ENCODE results near the gene WDFY4.

The WDFY4 gene

DNA sequence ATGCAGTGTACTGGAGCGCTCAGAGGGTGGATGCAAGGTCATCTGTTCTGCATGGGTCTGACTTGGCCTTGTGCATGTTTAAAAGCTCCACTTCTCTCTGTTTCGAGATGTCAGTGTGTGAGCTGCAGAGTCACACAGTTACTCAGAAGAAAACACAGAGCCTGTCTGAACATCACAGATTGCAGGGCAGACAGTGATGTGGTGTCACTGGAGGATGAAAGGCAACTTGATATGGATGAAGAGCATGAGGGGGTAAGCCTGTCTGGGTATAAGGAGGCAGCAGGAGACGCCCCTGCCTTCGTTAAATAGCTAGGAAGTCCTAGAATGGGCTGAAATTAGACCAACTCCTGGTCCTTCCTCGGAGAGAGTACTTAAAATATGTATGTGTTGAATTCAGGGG, 322.5 kb downstream of the WDFY4 start:
- DNase-seq: no peak

DNA sequence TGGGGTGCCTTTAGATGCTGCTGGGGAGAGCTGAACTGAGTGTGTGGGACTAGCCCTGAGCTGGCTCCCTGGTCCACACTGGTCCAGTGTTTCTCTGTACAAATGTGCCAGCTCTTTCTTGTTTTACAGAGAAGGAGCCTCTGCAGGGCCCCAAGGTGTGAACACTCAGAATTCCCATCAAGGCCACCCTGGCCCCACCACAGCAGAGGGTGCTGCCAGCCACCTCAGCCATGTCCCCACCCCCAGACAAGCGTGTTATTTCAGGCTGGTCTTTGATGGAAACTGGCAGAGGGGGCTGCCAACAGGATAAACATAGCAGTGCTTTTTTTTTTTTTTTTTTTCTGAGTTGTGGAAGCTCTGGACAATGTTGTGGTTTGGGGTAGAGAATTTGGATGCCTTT, 323.4 kb downstream of the WDFY4 start:
- no peak for DNase-seq

DNA sequence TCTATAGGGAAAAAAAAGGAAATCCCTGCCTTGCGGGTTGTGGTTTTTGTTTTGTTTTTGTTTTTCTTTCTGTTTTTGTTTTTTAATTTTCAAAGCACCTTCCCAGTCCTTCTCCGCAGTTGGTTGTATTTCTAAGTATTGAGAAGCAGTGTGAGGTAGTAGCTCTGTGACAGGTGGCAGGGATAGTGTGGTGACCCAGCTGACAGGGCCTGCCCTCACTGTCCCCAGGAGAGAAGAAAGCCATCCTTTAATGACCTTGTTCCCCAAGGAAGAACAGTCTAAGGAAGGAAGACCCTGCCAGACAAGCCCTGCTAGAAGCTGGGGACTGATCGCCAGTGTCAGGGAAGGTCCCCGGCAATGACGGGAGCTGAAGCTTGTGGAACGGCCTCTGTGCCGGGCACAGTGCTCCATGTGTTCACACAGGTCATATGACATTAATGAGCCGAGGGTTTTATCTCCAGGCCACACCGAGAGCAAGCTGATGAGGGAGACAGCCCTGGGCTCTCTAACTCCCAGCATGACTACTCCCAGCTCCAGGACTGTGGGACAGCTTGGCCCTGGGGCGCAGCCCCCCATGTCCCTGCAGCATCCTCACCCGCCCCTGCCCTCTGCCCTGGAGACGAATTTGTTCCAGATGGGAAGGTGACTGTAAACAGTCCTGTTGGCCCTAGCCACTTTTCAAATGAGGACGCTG, 324.0 kb downstream of the WDFY4 start:
- no peak for DNase-seq

DNA sequence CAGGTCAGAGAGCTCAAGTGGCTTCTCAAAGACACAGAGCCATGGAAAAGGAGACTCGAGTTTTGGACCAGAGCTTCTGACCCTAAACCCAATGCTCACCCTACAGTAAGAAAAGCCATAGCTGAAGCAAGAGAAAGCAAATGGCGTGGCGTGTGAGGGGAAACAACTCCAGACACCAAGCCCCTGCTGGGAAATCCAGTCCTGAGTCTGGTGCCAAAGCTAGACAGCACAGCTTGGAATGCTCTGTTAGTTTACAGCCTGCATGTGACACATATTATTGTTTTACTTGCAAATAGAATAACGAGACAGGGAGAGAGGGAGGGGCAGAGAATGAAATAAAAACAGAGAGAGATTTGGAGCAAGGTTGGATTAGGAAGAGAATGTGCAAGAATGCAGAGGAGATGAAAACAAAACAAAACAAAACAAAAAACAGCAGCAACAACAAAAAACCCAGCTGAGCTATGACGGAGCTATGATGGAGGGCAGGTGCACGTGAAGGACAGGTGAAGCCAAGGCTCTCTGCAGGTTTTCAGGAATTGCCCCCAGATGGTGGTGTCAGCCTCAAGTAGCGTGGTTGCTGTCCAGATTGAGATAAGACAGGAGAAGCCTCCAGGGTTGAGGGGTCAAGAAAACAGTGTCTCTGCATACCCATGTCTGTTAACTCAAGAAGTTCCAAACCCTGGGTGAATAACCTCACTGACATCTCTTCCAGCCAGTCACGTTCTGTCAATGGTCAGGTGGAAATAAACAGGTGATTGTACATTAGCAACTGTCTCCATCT, 324.7 kb downstream of the WDFY4 start:
- DNase-seq: no peak

DNA sequence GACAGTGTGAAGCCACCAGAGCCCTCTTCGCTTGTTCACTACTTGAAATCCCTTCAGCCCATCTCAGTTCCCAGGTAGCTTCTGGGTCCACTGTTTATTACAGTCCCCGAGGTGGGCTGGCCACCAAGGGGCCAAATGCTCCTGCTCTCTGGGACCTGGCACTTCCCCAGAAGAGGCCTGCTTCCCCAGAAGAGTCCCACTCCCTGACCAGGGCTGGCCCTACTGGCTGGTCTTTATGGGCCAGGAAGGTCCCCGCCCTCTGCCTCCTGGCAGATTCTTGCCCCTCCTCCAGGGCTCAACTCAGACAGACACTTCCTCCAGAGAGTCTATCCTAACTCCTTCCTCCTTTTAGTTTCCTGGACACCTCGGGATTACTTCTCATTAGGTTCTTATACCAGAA, 325.6 kb downstream of the WDFY4 start:
- DNase-seq: no peak

DNA sequence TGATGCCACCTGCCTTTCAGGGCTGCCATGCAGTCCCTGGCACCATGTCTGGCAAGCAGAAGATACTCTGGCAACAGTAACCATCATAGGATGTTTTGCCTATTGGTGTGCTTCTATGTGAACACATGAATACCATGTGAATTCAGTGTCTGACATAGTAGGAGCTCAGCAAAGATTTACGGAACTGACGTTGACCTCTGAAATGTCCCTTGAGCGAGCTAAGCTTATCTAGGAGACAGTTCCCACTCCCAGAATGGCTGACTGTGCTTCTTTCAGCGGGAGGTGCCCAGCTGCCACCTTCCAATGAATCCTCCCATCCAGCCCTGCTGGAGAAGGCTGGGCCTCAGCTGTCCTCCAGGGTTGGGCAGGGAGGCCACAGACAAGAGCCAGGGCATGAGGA, 326.2 kb downstream of the WDFY4 start:
- no peak for DNase-seq

DNA sequence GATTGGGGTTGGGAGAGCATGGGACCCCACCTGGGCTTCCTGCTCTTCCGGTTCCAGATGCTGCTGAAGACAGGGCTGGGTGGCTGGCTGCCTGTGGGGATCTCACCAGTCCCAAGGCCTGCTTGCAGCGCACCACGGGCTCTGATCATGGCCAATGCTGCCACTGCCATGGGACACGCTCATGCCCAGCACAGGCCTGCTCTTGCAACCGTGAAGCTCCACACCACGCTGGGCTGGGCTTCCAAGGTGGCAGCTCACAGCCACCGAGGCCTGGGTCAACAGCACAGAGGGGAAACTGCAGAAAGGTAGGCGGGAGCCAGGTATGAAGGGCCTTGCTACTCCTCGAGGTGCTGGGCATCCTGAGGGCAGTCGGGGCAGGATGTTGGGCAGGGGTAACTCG, 327.1 kb downstream of the WDFY4 start:
- no peak for DNase-seq

DNA sequence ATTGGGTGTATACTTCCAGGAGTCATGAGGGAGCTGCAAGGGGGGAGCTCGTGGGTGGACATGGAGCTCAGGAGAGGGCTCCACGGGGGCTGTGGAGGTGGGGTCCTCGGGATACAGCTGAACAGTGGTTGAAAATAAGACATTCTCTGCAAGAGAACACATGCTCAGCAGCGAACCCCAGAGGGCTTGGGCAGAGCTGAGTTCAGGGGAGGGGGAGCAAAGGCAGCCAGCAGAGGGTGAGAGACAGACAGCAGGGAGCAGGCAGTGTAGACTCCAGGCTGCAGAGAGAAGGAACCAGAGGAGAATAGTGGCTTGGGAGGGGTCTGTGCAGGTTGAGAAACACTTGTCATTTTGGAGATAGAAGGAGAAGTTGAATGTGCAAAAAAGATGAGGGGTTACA, 327.9 kb downstream of the WDFY4 start:
- DNase-seq: no peak

DNA sequence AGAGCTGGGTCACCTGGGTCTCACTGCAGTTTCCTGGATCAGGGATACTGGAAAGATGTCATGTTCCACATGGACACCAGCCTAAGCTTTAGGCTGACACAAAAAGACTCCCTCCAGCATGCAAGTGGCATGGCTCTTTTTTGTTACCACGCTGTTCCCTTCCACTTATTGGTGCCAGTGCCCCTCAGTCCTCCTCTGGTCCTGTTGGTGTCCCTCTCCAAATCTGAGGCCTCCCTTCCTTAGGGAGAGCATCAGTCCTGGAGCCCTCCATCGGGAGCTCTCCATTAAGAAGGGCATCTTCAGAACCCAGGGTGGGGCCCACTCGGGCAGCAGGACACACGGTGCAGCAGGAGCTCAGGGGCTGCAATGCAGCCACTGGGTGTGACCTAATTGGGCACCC, 331.0 kb downstream of the WDFY4 start:
- no peak for DNase-seq

DNA sequence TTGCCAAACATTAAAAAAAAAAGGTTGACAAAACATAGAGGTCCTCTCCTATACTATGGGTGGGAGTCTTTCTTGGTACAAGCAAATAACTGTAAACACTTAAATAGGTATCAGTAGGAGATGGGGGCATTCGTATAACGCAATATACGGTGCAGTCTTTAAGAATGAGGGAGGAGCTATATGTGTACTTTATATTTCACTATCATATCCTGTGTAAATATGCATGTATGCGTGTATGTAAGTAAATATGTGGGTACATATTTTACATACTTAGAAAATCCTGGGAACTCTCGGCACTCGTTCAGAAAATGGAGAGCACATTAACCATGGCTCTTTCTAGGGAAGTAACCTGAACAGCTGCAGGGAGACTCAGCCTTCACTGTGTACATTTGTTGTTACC, 337.0 kb downstream of the WDFY4 start:
- DNase-seq: no peak

DNA sequence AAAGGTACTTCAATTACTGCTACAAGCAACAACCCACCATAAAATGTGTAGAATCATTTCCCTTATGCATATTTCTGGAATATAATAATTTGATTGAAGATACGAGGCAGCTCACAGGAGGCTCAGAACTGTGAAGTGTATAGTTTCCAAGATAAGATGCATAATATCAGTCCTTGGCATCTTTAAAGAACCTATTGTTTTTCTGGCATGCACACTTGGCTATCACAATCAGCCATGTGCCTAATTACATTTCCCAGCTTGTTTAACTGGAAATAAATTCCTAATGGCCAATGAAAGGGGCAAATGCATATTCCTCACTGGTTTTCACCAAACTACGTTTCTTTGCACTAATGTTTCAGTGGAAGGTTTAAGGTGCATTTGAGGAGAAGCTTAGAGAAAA, 338.4 kb downstream of the WDFY4 start:
- DNase-seq: no peak

DNA sequence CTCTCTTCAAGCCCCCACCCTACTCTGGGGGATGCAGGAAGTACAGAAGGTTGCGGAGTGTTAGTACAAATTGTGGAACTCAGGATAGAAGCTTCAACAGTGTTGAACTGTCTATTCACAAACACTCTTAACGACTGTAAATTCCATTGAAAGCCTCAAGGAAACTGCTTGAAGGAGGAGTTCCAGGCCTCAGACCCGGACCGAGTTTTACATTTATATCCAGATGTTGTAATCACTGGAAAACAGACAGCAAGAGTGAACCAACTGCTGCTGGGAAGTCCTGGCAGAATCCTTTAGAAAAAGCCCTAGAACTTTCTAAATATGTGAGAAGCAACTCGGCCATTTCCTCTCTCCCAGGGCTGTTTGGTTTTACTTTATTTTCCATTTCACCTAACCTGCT, 339.1 kb downstream of the WDFY4 start:
- no peak for DNase-seq

DNA sequence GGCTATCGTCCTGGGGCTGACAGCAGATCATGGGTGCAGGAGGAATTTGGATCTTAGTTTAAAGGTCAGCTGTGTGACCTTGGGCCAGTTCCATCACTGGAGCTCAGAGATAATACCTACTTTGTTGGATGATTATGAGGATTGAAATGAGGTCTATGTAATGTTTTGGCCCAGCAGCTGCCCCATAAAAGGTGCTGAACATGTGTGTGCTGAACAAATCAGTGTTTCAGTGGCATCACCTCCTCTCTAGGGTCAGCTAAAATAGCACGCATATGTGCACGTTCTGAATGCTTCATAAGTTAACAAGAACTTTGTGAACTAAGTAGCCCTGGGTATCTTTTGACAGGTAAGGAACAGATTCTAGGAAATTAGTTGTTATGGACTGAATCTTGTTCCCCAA, 339.8 kb downstream of the WDFY4 start:
- no peak for DNase-seq

DNA sequence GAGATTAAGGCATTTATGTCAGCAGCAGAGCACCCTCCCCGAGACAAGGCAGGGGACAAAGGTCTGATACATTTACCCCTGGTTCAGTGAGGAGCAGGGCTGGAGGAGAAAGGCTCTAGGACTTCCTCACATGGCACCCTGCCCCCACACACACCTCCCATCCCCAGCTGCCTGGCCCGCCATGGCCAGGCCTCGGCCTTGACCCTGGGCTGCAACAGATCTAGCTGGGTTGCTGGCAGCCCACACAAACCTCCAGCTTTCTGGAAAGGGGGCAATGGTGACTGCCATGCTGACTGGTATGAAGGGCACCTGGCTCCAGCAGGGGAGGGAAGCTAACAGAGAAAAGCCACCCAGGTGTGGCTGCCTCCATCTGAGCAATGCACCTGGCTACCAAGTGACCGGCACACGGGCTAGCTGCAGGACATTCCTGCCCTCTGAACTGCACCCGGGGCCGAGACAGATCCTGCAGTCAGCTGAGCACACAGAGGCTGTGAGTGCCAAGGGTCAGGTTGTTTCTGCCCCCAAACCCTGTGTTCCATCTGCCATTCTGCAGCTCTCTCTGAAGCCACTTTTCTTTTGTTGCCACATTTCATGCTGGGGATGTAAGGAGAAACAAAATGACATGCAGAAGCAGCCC, 340.8 kb downstream of the WDFY4 start:
- DNase-seq: no peak

DNA sequence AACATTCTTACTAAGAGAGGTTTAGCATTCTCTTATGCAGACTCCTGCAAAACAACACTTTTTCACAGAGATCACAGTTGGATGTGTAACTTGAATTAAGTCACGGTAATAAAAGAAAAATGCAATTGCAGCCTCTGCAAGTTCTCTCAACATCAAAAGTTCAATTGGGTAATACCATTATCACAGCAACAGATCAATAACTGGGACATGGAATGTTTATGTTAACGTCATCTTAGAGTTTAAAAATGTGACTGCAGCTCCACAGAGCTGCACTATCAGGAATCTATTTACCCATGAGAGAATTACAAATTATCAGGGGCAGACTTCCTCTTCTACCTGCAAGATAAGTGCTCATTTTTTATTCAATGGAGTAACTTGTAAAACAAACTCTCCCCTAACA, 344.0 kb downstream of the WDFY4 start:
- DNase-seq: no peak

DNA sequence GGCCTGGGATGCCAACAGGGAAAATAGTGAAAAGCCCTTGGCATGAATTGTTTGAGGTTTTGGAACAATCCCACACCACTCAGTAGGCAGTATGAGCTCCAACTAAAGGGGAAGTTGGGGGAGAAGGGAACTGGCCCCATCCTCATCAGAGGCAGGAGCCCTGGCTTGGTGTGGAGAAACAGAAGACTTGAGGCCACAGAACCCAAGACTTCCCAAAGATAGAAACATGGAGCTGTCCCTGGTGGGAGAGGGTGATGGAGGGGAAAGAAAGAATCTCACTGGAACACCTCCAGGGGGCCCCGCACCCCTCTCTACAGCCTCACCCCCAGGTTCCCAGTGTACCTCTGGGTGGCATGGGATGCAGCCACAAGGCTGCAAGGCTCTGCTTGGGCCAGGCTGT, 345.0 kb downstream of the WDFY4 start:
- no peak for DNase-seq

Measured in NCI-H510A (cell line).